Measurements from ENCODE around the gene SETD1B.

DNA sequence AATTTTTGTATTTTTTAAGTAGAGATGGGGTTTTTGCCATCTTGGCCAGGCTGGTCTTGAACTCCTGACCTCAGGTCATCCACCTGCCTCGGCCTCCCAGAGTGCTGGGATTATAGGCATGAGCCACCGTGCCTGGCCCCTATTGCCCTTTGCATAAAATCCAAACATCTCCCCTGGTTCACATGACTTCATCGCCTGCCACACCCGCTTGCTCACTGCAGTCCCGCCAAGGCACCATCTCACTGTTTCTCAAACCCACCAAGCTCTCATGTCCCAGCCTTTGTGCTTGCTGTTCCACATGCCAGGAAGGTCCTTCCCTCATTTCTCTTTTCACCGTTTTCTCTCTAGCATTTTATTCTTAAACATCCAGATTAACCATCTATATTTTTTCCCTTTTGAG lies 20.0 kb upstream of the SETD1B start:
- no peak for TF ChIP-seq POLR2A (IDR thresholded peaks at IDR 0.05)
- TF ChIP-seq CTCF (IDR thresholded peaks at IDR 0.05): no peak

Data from adrenal gland (tissue), 5 donors.